BE2C (cell line): Measurements from ENCODE around the gene ADCY5.

Experiments
- DNase-seq: peaks from one replicate; pipeline ENCODE4 v3.0.0-alpha.2; 2020
- H3K27me3 ChIP-seq: fragments of 250-450 bp; sonication (Bioruptor Pico); 2 replicates; pipeline ENCODE4 v1.5.1; 2020; ENCODE audit warnings: mild to moderate bottlenecking
- H3K36me3 ChIP-seq: fragments of 250-450 bp; sonication (Bioruptor Pico); 2 replicates; pipeline ENCODE4 v1.5.1; 2020; ENCODE audit warnings: mild to moderate bottlenecking
- H3K4me1 ChIP-seq: fragments of 250-450 bp; sonication (Bioruptor Pico); 2 replicates; pipeline ENCODE4 v1.5.1; 2020
- H3K4me3 ChIP-seq: 2 replicates; pipeline ENCODE4 v1.5.1; 2011; ENCODE audit warnings: low read depth, low read length
- H3K9me3 ChIP-seq: fragments of 250-450 bp; sonication (Bioruptor Pico); 2 replicates; pipeline ENCODE4 v1.5.1; 2020
- TF ChIP-seq, protein P1 (sequence below): IDR thresholded peaks from 2 replicates; pipeline ENCODE4 v1.5.1; 2012; ENCODE audit warnings: mild to moderate bottlenecking, low read depth, low read length

Gene ADCY5

GRCh38 chr3:123392871-123393620, 55.8 kb downstream of the ADCY5 start:
- Histone ChIP-seq H3K4me3 (no peak overlapping the region), H3K9me3 (no peaks in the 10 kb centered on the region), H3K4me1 (no peaks in the 10 kb centered on the region), H3K36me3 (no peaks in the 10 kb centered on the region), H3K27me3 (peaks cover 6% of the 10 kb centered on the region; the same call in 1 of the 2 replicates)
- TF ChIP-seq, protein P1, sequence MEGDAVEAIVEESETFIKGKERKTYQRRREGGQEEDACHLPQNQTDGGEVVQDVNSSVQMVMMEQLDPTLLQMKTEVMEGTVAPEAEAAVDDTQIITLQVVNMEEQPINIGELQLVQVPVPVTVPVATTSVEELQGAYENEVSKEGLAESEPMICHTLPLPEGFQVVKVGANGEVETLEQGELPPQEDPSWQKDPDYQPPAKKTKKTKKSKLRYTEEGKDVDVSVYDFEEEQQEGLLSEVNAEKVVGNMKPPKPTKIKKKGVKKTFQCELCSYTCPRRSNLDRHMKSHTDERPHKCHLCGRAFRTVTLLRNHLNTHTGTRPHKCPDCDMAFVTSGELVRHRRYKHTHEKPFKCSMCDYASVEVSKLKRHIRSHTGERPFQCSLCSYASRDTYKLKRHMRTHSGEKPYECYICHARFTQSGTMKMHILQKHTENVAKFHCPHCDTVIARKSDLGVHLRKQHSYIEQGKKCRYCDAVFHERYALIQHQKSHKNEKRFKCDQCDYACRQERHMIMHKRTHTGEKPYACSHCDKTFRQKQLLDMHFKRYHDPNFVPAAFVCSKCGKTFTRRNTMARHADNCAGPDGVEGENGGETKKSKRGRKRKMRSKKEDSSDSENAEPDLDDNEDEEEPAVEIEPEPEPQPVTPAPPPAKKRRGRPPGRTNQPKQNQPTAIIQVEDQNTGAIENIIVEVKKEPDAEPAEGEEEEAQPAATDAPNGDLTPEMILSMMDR = no peak
- no peak for DNase-seq

- no peaks in the 10 kb centered on the region for H3K4me1 ChIP-seq
- TF ChIP-seq, protein P1 = no peak
- H3K4me3 ChIP-seq = no peak overlapping the region
- no peak for DNase-seq
- H3K9me3 ChIP-seq = no peaks in the 10 kb centered on the region
- 0 out of 2 replicates have a peak, but pooled peaks cover 2% of the 10 kb centered on the region for H3K27me3 ChIP-seq
- H3K36me3 ChIP-seq = no peaks in the 10 kb centered on the region
Observed at GRCh38 chr3:123392368-123392767, 56.5 kb downstream of the ADCY5 start.

DNA sequence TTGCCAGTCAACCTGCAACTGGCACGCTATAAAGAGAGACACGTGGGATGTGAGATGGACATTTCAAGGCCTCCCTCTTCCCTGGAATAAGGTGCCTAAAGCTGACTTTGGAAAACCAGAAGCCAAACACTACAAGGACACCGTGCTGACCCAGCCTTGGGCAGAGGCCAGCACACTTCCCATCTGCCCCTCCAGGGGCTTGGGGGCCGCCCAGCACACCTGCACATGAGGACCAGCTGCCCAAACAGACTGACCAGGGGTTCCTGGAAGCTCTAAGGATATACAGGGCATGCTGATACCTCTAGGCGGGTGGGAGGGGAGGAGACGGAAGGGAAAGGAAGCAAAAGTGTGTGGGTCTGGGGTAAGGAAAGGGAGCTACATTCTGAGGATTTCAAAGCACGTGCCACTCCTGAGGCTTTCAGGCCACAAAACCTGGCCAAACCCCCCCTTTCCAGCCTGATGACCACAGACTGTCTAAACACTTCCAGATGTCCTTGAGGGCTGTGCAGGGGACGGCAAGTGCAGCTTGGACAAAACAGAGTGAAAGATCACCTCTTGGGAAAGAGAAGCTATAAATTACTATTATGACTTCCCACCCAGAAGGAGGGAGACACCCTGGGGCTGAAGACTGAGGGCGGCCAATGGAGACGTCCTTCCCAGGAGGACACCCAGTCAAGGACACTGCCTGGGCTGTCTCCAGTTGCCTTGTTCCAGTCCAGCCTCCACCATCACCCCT, 57.9 kb downstream of the ADCY5 start:
- no peak for DNase-seq
- no peaks in the 10 kb centered on the region for H3K9me3 ChIP-seq
- no peaks in the 10 kb centered on the region for H3K4me1 ChIP-seq
- TF ChIP-seq, protein P1 = no peak
- H3K27me3 ChIP-seq = no peaks in the 10 kb centered on the region
- H3K36me3 ChIP-seq = no peaks in the 10 kb centered on the region
- H3K4me3 ChIP-seq = no peak overlapping the region

- H3K4me1 ChIP-seq = no peaks in the 10 kb centered on the region
- no peaks in the 10 kb centered on the region for H3K27me3 ChIP-seq
- TF ChIP-seq, protein P1 = no peak
- H3K36me3 ChIP-seq = no peaks in the 10 kb centered on the region
- H3K9me3 ChIP-seq = no peaks in the 10 kb centered on the region
- DNase-seq = no peak
- H3K4me3 ChIP-seq = no peak overlapping the region
Observed at GRCh38 chr3:123389628-123389918, 59.3 kb downstream of the ADCY5 start.

DNA sequence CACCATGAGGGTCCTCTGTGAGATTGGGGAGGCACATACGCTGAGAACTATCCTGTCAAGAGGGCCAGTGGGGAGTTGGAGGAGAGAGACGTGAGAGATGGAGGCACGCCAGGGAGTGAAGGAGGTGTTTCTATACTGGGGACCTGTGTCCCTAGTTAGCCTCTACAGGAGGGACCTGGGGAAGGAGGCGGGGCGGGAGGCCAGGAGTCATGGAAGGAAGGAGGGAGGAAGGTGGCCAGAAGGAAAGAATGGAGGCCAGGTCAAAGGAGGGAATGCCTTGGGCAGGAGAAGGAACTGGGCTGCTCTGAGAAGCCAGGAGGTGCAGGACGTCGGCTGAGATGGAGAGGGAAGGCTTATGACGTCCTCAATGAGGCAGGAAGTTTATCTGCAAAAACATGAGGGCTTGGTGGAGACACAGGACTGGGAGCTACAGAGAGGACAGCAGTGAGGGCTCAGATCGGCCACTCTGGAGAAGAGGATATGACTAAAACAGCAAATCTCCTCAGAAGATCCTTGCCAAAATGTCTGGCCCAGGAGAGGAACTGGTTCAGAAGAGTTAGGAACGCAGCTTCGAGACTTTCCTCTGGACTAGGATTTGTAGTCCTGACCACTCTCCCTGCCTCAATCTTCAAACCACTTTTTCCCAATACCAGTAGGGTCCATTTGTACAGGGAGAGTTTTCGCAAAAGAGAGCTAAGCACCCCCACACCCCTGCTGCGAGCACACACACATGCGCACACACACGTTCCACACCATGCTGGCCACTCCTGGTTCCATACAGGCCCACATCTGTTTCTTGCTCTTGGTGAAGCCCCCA, 59.9 kb downstream of the ADCY5 start:
- H3K4me1 ChIP-seq = no peaks in the 10 kb centered on the region
- no peaks in the 10 kb centered on the region for H3K27me3 ChIP-seq
- DNase-seq = no peak
- TF ChIP-seq, protein P1 = no peak
- no peak overlapping the region for H3K4me3 ChIP-seq
- no peaks in the 10 kb centered on the region for H3K36me3 ChIP-seq
- no peaks in the 10 kb centered on the region for H3K9me3 ChIP-seq
